Erythroblast (primary cell): Measurements from ENCODE around the gene ATM.

Experiments used
- GATA1 ChIP-seq: IDR thresholded peaks from 2 replicates; pipeline ENCODE4 v1.6.1; 2011; ENCODE audit warnings: low read depth, mild to moderate bottlenecking, control low read depth, low read length, moderate library complexity
- POLR2A ChIP-seq: IDR thresholded peaks from 2 replicates; pipeline ENCODE4 v1.6.1; 2011; ENCODE audit warnings: mild to moderate bottlenecking, low read length

DNA sequence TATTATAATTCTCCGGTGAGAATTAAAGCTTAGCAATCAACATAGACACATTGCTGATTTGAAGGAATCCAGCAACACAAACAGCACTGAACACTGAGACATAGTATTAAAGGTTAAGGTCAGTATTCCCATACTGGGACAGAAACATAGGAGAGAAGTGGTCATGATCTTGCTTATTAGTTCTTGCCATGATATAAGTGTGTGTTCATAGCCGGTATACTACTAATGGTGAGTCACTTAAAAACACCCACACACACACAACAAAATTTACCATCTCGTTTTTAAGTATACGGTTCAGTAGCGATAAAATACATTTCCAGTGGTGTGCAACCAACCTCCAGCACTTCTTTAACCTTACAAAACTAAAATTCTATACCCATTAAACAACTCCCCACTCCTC lies 148.1 kb downstream of the ATM start:
- TF ChIP-seq POLR2A (no peak), GATA1 (no peak)
